ENCODE results near the gene CAPN13.

The CAPN13 gene

GRCh38 chr2:30714811-30715709 is 92.2 kb downstream of the CAPN13 start:
- no peak overlapping the region for H3K4me2 ChIP-seq (ENCODE audit: low read depth, low read length, poor library complexity, severe bottlenecking)
- H3K4me3 ChIP-seq (ENCODE audit: low read length, poor library complexity, severe bottlenecking): no peak overlapping the region
- TF ChIP-seq, protein P1, sequence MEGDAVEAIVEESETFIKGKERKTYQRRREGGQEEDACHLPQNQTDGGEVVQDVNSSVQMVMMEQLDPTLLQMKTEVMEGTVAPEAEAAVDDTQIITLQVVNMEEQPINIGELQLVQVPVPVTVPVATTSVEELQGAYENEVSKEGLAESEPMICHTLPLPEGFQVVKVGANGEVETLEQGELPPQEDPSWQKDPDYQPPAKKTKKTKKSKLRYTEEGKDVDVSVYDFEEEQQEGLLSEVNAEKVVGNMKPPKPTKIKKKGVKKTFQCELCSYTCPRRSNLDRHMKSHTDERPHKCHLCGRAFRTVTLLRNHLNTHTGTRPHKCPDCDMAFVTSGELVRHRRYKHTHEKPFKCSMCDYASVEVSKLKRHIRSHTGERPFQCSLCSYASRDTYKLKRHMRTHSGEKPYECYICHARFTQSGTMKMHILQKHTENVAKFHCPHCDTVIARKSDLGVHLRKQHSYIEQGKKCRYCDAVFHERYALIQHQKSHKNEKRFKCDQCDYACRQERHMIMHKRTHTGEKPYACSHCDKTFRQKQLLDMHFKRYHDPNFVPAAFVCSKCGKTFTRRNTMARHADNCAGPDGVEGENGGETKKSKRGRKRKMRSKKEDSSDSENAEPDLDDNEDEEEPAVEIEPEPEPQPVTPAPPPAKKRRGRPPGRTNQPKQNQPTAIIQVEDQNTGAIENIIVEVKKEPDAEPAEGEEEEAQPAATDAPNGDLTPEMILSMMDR (conservative IDR thresholded peaks at IDR 0.05; ENCODE audit: low read length): no peak; the same call in 1 of the 2 replicates
- TF ChIP-seq EZH2phosphoT487 (IDR thresholded peaks at IDR 0.05; ENCODE audit: borderline replicate concordance): no peak
- H3F3A ChIP-seq (ENCODE audit: low read depth): no peaks in the 10 kb centered on the region
- H4K20me1 ChIP-seq (ENCODE audit: insufficient read depth, low read length, poor library complexity, severe bottlenecking): no peaks in the 10 kb centered on the region
- no peak overlapping the region for H2AFZ ChIP-seq (ENCODE audit: low read length)
- no peaks in the 10 kb centered on the region for H3K27me3 ChIP-seq (ENCODE audit: insufficient read depth, low read length, poor library complexity, severe bottlenecking)
- no peaks in the 10 kb centered on the region for H3K79me2 ChIP-seq (ENCODE audit: insufficient read depth, low read length)
- H3K4me1 ChIP-seq (ENCODE audit: insufficient read depth, low read length, poor library complexity, severe bottlenecking): no peaks in the 10 kb centered on the region
- no peaks in the 10 kb centered on the region for H3K36me3 ChIP-seq (ENCODE audit: insufficient read depth, low read length)
- no peak overlapping the region for H3K9ac ChIP-seq (ENCODE audit: low read depth, low read length, poor library complexity, severe bottlenecking)
- no peaks in the 10 kb centered on the region for H3K9me2 ChIP-seq (replicated peaks; ENCODE audit: low read depth, low read length)
- H3K9me3 ChIP-seq (ENCODE audit: insufficient read depth, low read depth, low read length): no peaks in the 10 kb centered on the region

- Histone ChIP-seq H3K4me3 (ENCODE audit: low read length, poor library complexity, severe bottlenecking) (no peak overlapping the region), H3K36me3 (ENCODE audit: insufficient read depth, low read length) (no peaks in the 10 kb centered on the region), H3K9ac (ENCODE audit: low read depth, low read length, poor library complexity, severe bottlenecking) (no peak overlapping the region), H3K9me3 (ENCODE audit: insufficient read depth, low read depth, low read length) (no peaks in the 10 kb centered on the region), H4K20me1 (ENCODE audit: insufficient read depth, low read length, poor library complexity, severe bottlenecking) (no peaks in the 10 kb centered on the region), H3K4me2 (ENCODE audit: low read depth, low read length, poor library complexity, severe bottlenecking) (no peak overlapping the region), H3K9me2 (replicated peaks; ENCODE audit: low read depth, low read length) (no peaks in the 10 kb centered on the region), H3K79me2 (ENCODE audit: insufficient read depth, low read length) (no peaks in the 10 kb centered on the region), H3F3A (ENCODE audit: low read depth) (no peaks in the 10 kb centered on the region), H3K27me3 (ENCODE audit: insufficient read depth, low read length, poor library complexity, severe bottlenecking) (no peaks in the 10 kb centered on the region), H2AFZ (ENCODE audit: low read length) (peak overlapping the region; percentile 78), H3K4me1 (ENCODE audit: insufficient read depth, low read length, poor library complexity, severe bottlenecking) (no peaks in the 10 kb centered on the region)
- no peak for TF ChIP-seq EZH2phosphoT487 (IDR thresholded peaks at IDR 0.05; ENCODE audit: borderline replicate concordance)
- TF ChIP-seq, protein P1 (conservative IDR thresholded peaks at IDR 0.05; ENCODE audit: low read length): no peak
These were observed 93.5 kb downstream of the CAPN13 start for GRCh38 chr2:30713698-30714097.

DNA sequence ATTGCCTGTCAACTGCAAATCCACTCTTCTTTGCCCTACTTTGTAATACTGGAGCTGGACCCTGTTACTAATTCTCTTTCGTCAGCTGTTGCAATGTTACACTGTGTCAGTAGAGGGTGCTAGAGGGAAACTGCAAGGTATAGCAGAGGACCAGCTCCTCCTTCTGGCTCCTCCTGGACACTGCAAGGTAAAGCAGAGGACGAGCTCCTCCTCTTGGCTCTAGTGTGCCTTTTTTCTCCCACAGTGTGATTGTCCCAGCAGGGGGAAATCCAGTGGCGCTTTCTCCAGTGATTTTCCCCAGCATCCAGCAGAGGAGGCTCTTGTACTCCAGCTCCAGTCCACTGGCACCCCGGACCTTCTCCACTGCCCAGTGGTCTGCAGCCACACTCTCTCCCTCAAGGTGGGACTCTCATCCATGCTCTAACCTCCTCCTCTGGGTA is 95.6 kb downstream of the CAPN13 start:
- no peaks in the 10 kb centered on the region for H3F3A ChIP-seq (ENCODE audit: low read depth)
- H3K9ac ChIP-seq (ENCODE audit: low read depth, low read length, poor library complexity, severe bottlenecking): no peak overlapping the region
- H4K20me1 ChIP-seq (ENCODE audit: insufficient read depth, low read length, poor library complexity, severe bottlenecking): no peaks in the 10 kb centered on the region
- H3K27me3 ChIP-seq (ENCODE audit: insufficient read depth, low read length, poor library complexity, severe bottlenecking): no peaks in the 10 kb centered on the region
- no peak overlapping the region for H3K4me3 ChIP-seq (ENCODE audit: low read length, poor library complexity, severe bottlenecking)
- H2AFZ ChIP-seq (ENCODE audit: low read length): no peak overlapping the region
- H3K9me2 ChIP-seq (replicated peaks; ENCODE audit: low read depth, low read length): no peaks in the 10 kb centered on the region
- H3K79me2 ChIP-seq (ENCODE audit: insufficient read depth, low read length): no peaks in the 10 kb centered on the region
- no peak for TF ChIP-seq EZH2phosphoT487 (IDR thresholded peaks at IDR 0.05; ENCODE audit: borderline replicate concordance)
- TF ChIP-seq, protein P1 (conservative IDR thresholded peaks at IDR 0.05; ENCODE audit: low read length): peak; percentile 100; the same call in 1 of the 2 replicates
- H3K4me2 ChIP-seq (ENCODE audit: low read depth, low read length, poor library complexity, severe bottlenecking): no peak overlapping the region
- no peaks in the 10 kb centered on the region for H3K9me3 ChIP-seq (ENCODE audit: insufficient read depth, low read depth, low read length)
- no peaks in the 10 kb centered on the region for H3K36me3 ChIP-seq (ENCODE audit: insufficient read depth, low read length)
- H3K4me1 ChIP-seq (ENCODE audit: insufficient read depth, low read length, poor library complexity, severe bottlenecking): no peaks in the 10 kb centered on the region
